Coronary artery (tissue), 2 donors: Measurements from ENCODE around the gene SPEM1.

Experiments
- DNase-seq: peaks from one replicate; pipeline ENCODE4 v3.0.0-alpha.2; 2017; ENCODE audit warnings: low spot score
- H3K27ac ChIP-seq, 2 donors: fragments of 200-600 bp; sonication (generic); one replicate each; pipeline ENCODE4 v1.5.1; 2016 to 2019
- H3K4me3 ChIP-seq: fragments of 200-600 bp; sonication (generic); 2 replicates; pipeline ENCODE4 v1.5.1; 2016; ENCODE audit warnings: mild to moderate bottlenecking, moderate library complexity
- CTCF ChIP-seq: fragments of 200-600 bp; sonication (generic); IDR thresholded peaks from one replicate; pipeline ENCODE4 v1.5.1; 2019; ENCODE audit warnings: antibody characterized with exemption

The SPEM1 gene

DNA sequence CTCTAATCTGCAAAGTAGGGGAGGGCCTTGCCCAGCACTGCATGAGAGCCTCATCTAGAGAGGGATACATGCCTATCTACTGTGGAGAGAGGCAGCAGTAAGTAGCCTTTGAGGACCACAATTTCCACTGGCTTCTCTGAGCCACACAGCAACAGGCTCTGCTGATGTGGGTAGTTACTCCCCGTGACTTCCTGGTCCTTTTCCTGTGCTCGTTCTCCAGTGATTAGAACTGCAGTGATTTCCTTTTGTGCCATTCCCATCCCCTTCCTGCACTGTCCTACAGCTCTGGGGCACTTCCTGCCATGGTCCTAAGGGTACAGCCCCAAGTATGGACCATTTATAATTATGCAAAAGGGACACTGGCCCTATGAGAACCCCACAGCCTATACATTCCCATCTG lies 28.8 kb upstream of the SPEM1 start:
- Histone ChIP-seq H3K4me3 (no peak overlapping the region), H3K27ac (no peak overlapping the region)
- TF ChIP-seq CTCF, result no peak
- no peak for DNase-seq

GRCh38 chr17:7392696-7393612 lies 27.2 kb upstream of the SPEM1 start:
- H3K27ac ChIP-seq, result peak overlapping the region; percentile 89 to 96

DNA sequence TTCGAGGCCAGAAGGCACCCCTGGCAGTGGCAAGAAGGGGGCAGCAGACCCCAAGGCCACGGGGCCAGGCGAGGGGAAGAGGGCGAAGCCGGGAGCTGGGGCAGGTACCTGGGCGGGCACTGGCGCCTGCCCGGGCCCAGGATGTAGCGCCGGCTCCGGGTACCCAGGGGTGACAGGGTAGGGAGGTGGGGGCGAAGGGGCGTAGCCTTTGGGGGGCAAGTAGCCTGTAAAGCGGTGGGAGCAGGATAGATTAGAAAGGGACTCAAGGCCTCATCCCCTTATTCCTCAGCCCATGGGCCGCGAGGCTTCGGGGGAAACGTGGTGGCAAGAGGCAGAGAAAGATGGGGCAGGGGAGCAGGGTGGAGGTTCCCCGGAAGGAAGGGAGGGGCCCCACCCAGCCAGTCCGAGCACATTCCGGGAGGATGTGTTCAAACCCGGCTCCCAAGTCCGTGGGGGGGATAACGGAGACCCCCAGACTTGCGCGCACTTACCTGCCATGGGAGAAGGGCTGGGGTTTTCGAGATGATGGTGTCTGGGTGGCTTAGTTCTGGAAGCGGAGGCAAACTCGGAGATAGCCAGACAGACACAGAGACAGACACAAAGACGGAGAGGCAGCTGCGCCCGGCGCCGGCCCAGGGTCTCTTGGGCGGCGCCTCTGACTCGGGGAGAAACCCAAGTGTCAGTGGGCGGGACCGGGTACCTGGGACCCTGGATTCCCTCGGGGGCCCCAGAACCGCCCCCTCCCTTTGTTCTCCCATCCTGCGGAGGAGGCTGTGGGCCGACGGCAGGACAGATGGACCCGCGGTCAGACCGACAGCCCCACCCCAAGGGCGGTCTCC lies 26.3 kb upstream of the SPEM1 start:
- TF ChIP-seq CTCF, result no peak
- Histone ChIP-seq H3K4me3 (peak overlapping the region; percentile 93), H3K27ac (peak overlapping the region; percentile 89 to 96)
- no peak for DNase-seq

More at GRCh38 chr17:7392696-7393612, 27.2 kb upstream of the SPEM1 start:
- no peak for DNase-seq
- no peak for TF ChIP-seq CTCF
- peak overlapping the region; percentile 93 for H3K4me3 ChIP-seq

DNA sequence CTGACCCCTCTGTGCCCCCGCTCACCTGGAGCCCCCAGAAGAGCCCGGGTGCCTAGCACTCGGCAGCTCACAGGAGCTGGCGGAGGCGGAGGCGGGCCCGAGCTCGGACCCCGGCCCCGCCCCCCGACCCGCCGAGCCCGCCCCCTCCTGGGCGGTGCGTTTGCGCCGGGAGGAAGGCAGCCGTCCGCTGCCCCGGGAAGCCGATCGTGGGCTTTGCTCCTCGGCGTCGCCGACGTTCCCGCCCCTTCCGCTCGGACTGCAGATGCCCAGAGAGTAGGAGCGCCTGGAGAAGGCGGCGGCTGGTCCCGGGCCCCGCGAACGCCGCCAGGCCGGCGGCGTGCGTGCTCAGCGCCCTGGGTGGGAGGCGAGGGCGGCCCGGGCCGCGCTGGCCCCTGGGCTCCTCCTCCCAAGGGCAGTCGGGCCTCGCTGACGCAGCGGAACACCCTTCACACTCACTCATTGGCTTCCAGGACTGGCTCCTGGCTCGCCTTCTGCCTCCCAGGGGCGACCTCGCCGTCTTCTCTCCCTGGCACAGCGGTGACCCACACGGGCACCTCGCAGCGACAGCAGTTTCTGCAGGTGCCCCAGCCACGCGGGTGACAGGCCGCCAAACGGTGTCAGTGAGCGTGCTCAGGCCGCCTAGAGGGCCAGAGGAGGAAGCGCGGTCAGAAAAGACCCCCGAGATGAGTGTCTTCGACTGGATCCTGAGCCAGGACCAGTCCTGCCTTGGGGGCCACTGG lies 25.5 kb upstream of the SPEM1 start, which contains the start of gene PLSCR3:
PLSCR3 (minus strand) TSS at position 74 of the 740 bp plus-strand sequence. CDS start 415 bp downstream, outside the sequence.
- no peak for TF ChIP-seq CTCF
- peak; percentile 90 for DNase-seq
- Histone ChIP-seq H3K4me3 (peak within 1 kb of the TSS; percentile 93), H3K27ac (peak within 1 kb of the TSS; percentile 89 to 96)

- Histone ChIP-seq H3K27ac (no peak overlapping the region), H3K4me3 (no peak overlapping the region)
- no peak for DNase-seq
- TF ChIP-seq CTCF, result no peak
Measured at GRCh38 chr17:7396147-7396546, 24.0 kb upstream of the SPEM1 start.

DNA sequence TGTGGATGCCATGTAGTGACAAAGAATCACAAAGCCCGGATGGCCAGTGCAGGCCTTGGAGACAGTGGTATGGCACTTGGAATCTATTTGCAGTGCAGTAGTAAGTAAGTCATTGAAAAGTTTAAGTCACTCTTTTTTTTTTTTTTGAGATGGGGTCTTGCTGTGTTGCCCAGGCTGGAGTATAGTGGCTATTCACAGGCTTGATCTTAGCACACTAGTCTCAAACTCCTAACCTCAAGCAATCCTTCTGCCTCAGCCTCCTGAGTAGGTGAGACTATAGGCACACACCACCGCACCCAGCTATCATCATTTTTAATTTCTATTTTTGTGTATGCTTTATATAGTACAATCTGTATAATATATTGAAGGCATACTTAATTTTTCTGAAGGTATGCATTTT lies 21.5 kb upstream of the SPEM1 start:
- no peak for DNase-seq
- TF ChIP-seq CTCF, result no peak
- H3K4me3 ChIP-seq, result no peak overlapping the region
- no peak overlapping the region for H3K27ac ChIP-seq
